Fibroblast of lung (primary cell): ENCODE data around the gene CST4. TPM values are rescaled to one million over a fixed set of nuclear protein-coding genes. Genes with fewer than 3 reads are reported as not detected.
"Not testable (repeated sequence)": the region's sequence is repeated elsewhere in the genome, so short reads cannot be mapped to it uniquely, and the experiment has no call there.

ENCODE experiments used
- DNase-seq, 2 donors: peaks; one replicate each; pipeline versions ENCODE4 v3.0.0 to v3.0.0-alpha.2; 2010; ENCODE audit warnings: low read depth in 2 of 2
- H2AFZ ChIP-seq: 2 replicates; pipeline ENCODE4 v1.5.1; 2012; ENCODE audit warnings: low read length, control low read depth, inconsistent platforms
- H3K27ac ChIP-seq: 2 replicates; pipeline ENCODE4 v1.5.1; 2011; ENCODE audit warnings: low read length, control low read depth; ENCODE audit not compliant: insufficient read depth
- H3K27me3 ChIP-seq: 2 replicates; pipeline ENCODE4 v1.5.1; 2011; ENCODE audit warnings: mild to moderate bottlenecking, low read length; ENCODE audit not compliant: control insufficient read depth, insufficient read depth
- H3K36me3 ChIP-seq: 2 replicates; pipeline ENCODE4 v1.5.1; 2011; ENCODE audit warnings: low read length; ENCODE audit not compliant: control insufficient read depth, insufficient read depth
- H3K4me1 ChIP-seq: 2 replicates; pipeline ENCODE4 v1.5.1; 2011; ENCODE audit warnings: low read length; ENCODE audit not compliant: control insufficient read depth, insufficient read depth; ENCODE audit errors: extremely low read depth
- H3K4me2 ChIP-seq: 2 replicates; pipeline ENCODE4 v1.5.1; 2011; ENCODE audit warnings: low read length, control low read depth; ENCODE audit not compliant: insufficient read depth; ENCODE audit errors: extremely low read depth
- H3K4me3 ChIP-seq, 4 experiments: fragments of 200-600 bp in 1 of 4; sonication (generic) in 1 of 4; replicated peaks in 1 of 4; 2 replicates each; pipeline ENCODE4 v1.5.1; 2011 to 2016; ENCODE audit warnings: low read length in 4 of 4, low read depth in 3 of 4, mild to moderate bottlenecking in 3 of 4, control low read depth in 2 of 4, inconsistent platforms in 1 of 4, mixed read lengths in 1 of 4; ENCODE audit not compliant: insufficient read depth in 1 of 4; ENCODE audit errors: control extremely low read depth in 1 of 4
- H3K79me2 ChIP-seq: 2 replicates; pipeline ENCODE4 v1.5.1; 2012; ENCODE audit warnings: mild to moderate bottlenecking, low read length, inconsistent platforms; ENCODE audit not compliant: control insufficient read depth, insufficient read depth
- H3K9ac ChIP-seq: 2 replicates; pipeline ENCODE4 v1.5.1; 2011; ENCODE audit warnings: mild to moderate bottlenecking, low read length, control low read depth; ENCODE audit not compliant: insufficient read depth
- H3K9me3 ChIP-seq: 2 replicates; pipeline ENCODE4 v1.5.1; 2012; ENCODE audit warnings: low read depth, low read length; ENCODE audit not compliant: control insufficient read depth, insufficient read depth
- H4K20me1 ChIP-seq: 2 replicates; pipeline ENCODE4 v1.5.1; 2011; ENCODE audit warnings: low read length; ENCODE audit not compliant: control insufficient read depth, insufficient read depth; ENCODE audit errors: extremely low read depth
- polyA minus RNA-seq: library from RNA; depleted of rRNA, polyadenylated mRNA; stranded (reverse); fragments of >200 nt; gene quantifications from 2 replicates; pipeline ENCODE4 v1.2.3, GENCODE V29; 2011; ENCODE audit warnings: low replicate concordance
- polyA plus RNA-seq, 2 donors: library from polyadenylated mRNA; depleted of rRNA in 1 of 2; stranded (reverse) in 1 of 2; unstranded in 1 of 2; fragments of >200 nt; gene quantifications; 2 replicates each; pipeline ENCODE4 v1.2.1, GENCODE V29; 2011 to 2012; ENCODE audit warnings: missing spikeins in 1 of 2
- total RNA-seq: library from RNA; depleted of rRNA; stranded (reverse); fragments of >200 nt; gene quantifications from 2 replicates; pipeline ENCODE4 v1.2.1, GENCODE V29; 2014

The CST4 gene, protein sequence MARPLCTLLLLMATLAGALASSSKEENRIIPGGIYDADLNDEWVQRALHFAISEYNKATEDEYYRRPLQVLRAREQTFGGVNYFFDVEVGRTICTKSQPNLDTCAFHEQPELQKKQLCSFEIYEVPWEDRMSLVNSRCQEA
- total RNA-seq, result 0.17 TPM in 1 of 2 replicates, not detected in the other
- polyA plus RNA-seq, result 0.16 TPM in 1 of 2 replicates, not detected in the other
- 0.20 TPM in 1 of 2 replicates, not detected in the other for polyA plus RNA-seq (2012)
- polyA minus RNA-seq, result not detected in 2 replicates

DNA sequence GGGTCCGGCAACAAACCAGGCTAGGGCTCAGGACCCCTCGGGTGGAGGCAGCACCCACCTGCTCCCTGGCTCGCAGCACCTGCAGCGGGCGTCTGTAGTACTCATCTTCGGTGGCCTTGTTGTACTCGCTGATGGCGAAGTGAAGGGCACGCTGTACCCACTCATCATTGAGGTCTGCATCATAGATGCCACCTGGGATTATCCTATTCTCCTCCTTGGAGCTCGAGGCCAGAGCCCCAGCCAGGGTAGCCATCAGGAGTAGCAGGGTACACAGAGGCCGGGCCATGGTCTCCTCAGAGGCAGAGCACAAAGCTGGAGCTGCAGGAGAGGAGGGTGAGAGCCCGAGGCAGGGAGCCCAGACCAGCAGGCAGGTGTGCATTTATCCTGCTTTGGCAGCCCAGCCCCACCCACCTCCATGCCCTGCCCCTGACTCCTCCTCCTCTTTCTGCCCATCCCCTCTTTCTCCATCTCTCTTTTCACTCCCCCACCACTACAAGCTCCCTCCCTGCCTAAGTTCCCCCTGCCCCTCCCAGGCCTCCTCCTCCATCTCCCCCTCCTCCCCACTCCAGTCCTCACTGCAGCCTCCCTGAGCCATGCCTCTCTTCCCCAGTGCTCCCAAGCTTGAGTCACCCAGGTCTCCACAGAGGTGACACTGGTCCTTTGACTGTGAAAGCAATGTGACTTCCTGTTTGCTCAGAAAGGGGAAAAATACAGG, at the start of gene CST4:
CST4 (minus strand) TSS at position 355 of the 715 bp plus-strand sequence; CDS start at position 286, 69 bp downstream.
- not testable (repeated sequence) for H3K27ac ChIP-seq, H3K36me3 ChIP-seq, H3K4me3 ChIP-seq, H3K79me2 ChIP-seq, H3K27me3 ChIP-seq, H3K4me1 ChIP-seq, DNase-seq, H4K20me1 ChIP-seq, H3K9ac ChIP-seq, H3K4me2 ChIP-seq, H3K9me3 ChIP-seq, H2AFZ ChIP-seq

DNA sequence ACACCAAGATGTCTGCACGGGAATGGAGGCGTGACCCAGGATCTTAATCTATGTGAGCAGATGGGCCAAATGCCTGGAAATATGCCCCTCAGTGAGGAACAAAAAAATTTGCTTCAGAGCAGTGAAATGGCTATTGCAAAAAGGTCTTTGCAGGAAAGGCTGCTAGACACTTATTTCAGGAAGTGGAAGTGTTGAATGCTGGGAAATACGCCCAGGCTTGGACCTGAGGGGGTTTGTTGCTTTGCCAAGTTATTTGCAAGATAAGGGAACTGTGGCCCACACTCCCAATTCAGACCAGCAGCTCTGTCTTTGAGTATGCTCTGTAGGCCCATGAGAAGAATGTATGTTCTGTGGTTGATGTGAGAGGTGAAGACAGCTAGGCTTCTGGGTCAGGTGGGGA, 46.6 kb upstream of the CST4 start:
- H3K9ac ChIP-seq, H3K27me3 ChIP-seq, H3K9me3 ChIP-seq, H4K20me1 ChIP-seq, H3K4me1 ChIP-seq, DNase-seq, H3K79me2 ChIP-seq, H3K4me3 ChIP-seq, H3K36me3 ChIP-seq, H3K27ac ChIP-seq, H2AFZ ChIP-seq, H3K4me2 ChIP-seq: not testable (repeated sequence)

DNA sequence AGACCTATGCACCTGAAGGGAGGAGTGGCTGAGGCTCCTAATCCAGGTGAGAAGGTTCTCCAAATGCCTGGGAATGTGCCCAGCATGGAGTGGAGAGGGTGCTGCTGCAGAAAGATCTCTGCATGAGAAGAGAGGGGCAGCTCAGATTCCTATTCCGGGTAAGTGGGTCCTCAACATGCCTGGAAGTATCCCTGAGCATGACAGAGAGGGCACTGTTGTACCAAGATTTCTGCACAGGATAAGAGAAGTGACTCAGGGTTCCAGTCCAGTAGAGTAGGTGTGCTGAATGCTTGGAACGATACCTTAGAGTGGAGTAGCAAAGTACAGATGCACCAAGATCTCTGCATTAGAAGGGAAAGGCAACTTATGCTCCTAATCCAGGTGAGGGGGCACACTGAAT, 46.1 kb upstream of the CST4 start:
- H2AFZ ChIP-seq, H3K4me2 ChIP-seq, H3K4me1 ChIP-seq, H3K79me2 ChIP-seq, H3K36me3 ChIP-seq, H3K4me3 ChIP-seq, DNase-seq, H3K27ac ChIP-seq, H3K9me3 ChIP-seq, H3K9ac ChIP-seq, H4K20me1 ChIP-seq, H3K27me3 ChIP-seq: not testable (repeated sequence)

DNA sequence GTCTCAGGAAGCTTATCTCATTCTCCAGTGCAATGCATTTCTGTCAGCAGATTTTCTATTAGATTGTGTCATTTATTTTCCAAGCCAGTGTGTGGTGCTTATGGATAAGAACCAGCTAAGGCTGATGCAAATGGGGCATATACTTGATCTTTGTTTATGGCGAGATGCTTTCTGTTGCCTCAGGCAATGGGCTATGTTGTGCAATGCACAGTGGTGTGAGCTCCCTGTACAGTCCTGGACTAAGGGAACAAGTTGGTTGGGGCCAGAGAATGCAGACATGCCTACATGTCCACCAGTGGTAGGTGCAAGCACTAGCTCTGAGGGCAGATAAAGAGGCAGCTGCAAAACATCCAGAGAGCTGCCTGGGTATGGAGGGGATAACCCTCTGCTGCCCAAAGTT, 45.6 kb upstream of the CST4 start:
- not testable (repeated sequence) for H3K4me1 ChIP-seq, H4K20me1 ChIP-seq, H3K27me3 ChIP-seq, H3K27ac ChIP-seq, H3K79me2 ChIP-seq, DNase-seq, H3K4me2 ChIP-seq, H3K36me3 ChIP-seq, H3K9me3 ChIP-seq, H2AFZ ChIP-seq, H3K4me3 ChIP-seq, H3K9ac ChIP-seq
